Stimulated activated naive CD4-positive, alpha-beta T cell (primary cell): ENCODE results near the gene CAMK2G.
"Not testable (repeated sequence)": the region's sequence is repeated elsewhere in the genome, so short reads cannot be mapped to it uniquely, and the experiment has no call there.

Experiments
- DNase-seq, 6 experiments: peaks; one replicate each; lab custom pipeline; 2025; lab: John Stamatoyannopoulos, UW

CAMK2G gene

GRCh38 chr10:73902351-73902750 is 28.0 kb upstream of the CAMK2G start:
- no peak for DNase-seq

GRCh38 chr10:73901261-73901660 is 26.9 kb upstream of the CAMK2G start:
- DNase-seq: no peak

- DNase-seq: no peak
Observed at GRCh38 chr10:73900064-73900463, 25.7 kb upstream of the CAMK2G start.

- no peak for DNase-seq
Observed at GRCh38 chr10:73899423-73899822, 25.1 kb upstream of the CAMK2G start.

GRCh38 chr10:73898730-73899410 is 24.5 kb upstream of the CAMK2G start:
- DNase-seq: no peak

GRCh38 chr10:73897693-73898092 is 23.3 kb upstream of the CAMK2G start:
- no peak for DNase-seq

GRCh38 chr10:73895381-73895780 is 21.0 kb upstream of the CAMK2G start:
- not testable (repeated sequence) for DNase-seq

GRCh38 chr10:73894245-73894971 is 20.1 kb upstream of the CAMK2G start:
- DNase-seq: no peak

GRCh38 chr10:73893426-73893825 is 19.1 kb upstream of the CAMK2G start:
- DNase-seq: no peak

GRCh38 chr10:73892310-73893030 is 18.1 kb upstream of the CAMK2G start:
- DNase-seq: no peak

- no peak for DNase-seq
Observed at GRCh38 chr10:73891540-73891939, 17.2 kb upstream of the CAMK2G start.

GRCh38 chr10:73890830-73891229 is 16.5 kb upstream of the CAMK2G start:
- DNase-seq: not testable (repeated sequence)

- no peak for DNase-seq
Observed at GRCh38 chr10:73890261-73890660, 15.9 kb upstream of the CAMK2G start.

GRCh38 chr10:73889416-73889815 is 15.1 kb upstream of the CAMK2G start:
- DNase-seq: not testable (repeated sequence)

- no peak for DNase-seq
Observed at GRCh38 chr10:73889014-73889413, 14.7 kb upstream of the CAMK2G start.

- DNase-seq: no peak
Observed at GRCh38 chr10:73888514-73888913, 14.2 kb upstream of the CAMK2G start.

GRCh38 chr10:73887294-73888039 is 13.1 kb upstream of the CAMK2G start:
- DNase-seq: no peak

GRCh38 chr10:73886661-73887293 is 12.4 kb upstream of the CAMK2G start:
- DNase-seq: no peak

GRCh38 chr10:73886085-73886529 is 11.8 kb upstream of the CAMK2G start:
- DNase-seq: peak; percentile 22 to 75 (median 53)

- no peak for DNase-seq
Observed at GRCh38 chr10:73884017-73884416, 9.7 kb upstream of the CAMK2G start.

- DNase-seq: no peak
Observed at GRCh38 chr10:73881221-73881919, 7.0 kb upstream of the CAMK2G start.
